Heart left ventricle (tissue), 13 donors: Measurements from ENCODE around the gene BTBD18.

ENCODE experiments used
- CTCF ChIP-seq, 12 donors: fragments of 200-600 bp; sonication (generic) in 4 of 12; IDR thresholded peaks; one replicate each; pipeline versions ENCODE4 v1.5.0 to v1.8.0; 2018 to 2022; ENCODE audit warnings: antibody characterized with exemption in 12 of 12, mild to moderate bottlenecking in 5 of 12
- POLR2A ChIP-seq, 2 donors: fragments of 450-650 bp; IDR thresholded peaks; one replicate each; pipeline ENCODE4 v1.6.1; 2017; ENCODE audit warnings: antibody characterized with exemption in 2 of 2, mild to moderate bottlenecking in 2 of 2, moderate library complexity in 2 of 2
- donor health status: ischemic (EF 13 %, LVEDD 7.1; RV severe dilation, severe dysfunction).
- donor health status: DM: no; HTN: yes; CAD: no.
- donor health status: DM: no; HTN: no; CAD: no.
- donor health status: ischemic (EF 25% LVEDD 6.9; RV normal size, moderate dysfunction).
- donor health status: ischemic (EF 25% LVEDD 5.7; RV mildly dilated, moderate dysfunction).
- donor health status: ischemic (EF 35%, LVEDD 5.7; RV mildly dilated, moderate dysfunction).
- donor health status: nonischemic (EF 11% LVEDD 7.7; RV severe dilation, severe dysfunction).
- donor health status: DM: yes; HTN: yes; CAD: no.
- donor health status: PGD.
- donor health status: ischemic (EF 29% LVEDD 5.4; RV normal size, mild dysfunction).
- donor health status: nonischemic (EF 23%, LVEDD 6.1; RV moderate dilation, normal function).

- TF ChIP-seq CTCF (IDR thresholded peaks at IDR 0.05): no peak
- TF ChIP-seq POLR2A (IDR thresholded peaks at IDR 0.05): no peak
Measured at GRCh38 chr11:57744357-57744756, 7.3 kb downstream of the BTBD18 start.
